Uterus (tissue), 2 donors: Measurements from ENCODE around the gene KIF17.

Experiments used
- CTCF ChIP-seq, 4 experiments: fragments of 200-600 bp in 2 of 4; fragments of 450-650 bp in 2 of 4; sonication (generic) in 2 of 4; IDR thresholded peaks; one replicate each; pipeline ENCODE4 v1.5.1; 2016 to 2019; ENCODE audit warnings: antibody characterized with exemption in 4 of 4, mild to moderate bottlenecking in 2 of 4, moderate library complexity in 1 of 4
- POLR2A ChIP-seq, 2 donors: fragments of 450-650 bp; IDR thresholded peaks; one replicate each; pipeline ENCODE4 v1.6.1; 2016; ENCODE audit warnings: antibody characterized with exemption in 2 of 2, mild to moderate bottlenecking in 1 of 2, moderate library complexity in 1 of 2

DNA sequence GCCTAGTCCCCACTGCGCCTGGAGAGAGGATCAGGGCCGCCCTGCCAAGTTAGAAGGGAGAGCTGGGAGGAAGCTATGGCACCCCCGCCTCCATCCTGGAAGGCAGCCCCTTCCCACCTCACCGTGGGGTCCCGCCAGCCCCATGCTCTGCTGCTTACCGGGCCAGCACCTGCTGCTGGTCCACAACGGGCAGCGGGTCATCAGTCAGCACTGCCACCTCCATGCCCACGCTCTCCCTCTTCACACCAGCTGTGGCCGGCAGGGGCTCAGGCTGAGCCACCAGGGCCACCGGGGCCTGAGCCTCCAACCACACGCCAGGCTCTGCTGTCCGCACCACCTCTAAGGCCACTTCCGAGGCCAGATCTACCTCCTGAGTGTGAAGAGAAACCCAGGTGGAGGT lies 33.2 kb downstream of the KIF17 start:
- TF ChIP-seq CTCF (IDR thresholded peaks at IDR 0.05) (no peak), POLR2A (IDR thresholded peaks at IDR 0.05) (no peak)
